A673 (cell line): Measurements from ENCODE around the gene TRIM29.

Experiments used
- EZH2 ChIP-seq: fragments of 200-600 bp; sonication (generic); IDR thresholded peaks from 2 replicates; pipeline ENCODE4 v1.6.1; 2017; ENCODE audit warnings: borderline replicate concordance, low read depth, mild to moderate bottlenecking, mixed read lengths, antibody characterized with exemption, low read length; ENCODE audit not compliant: poor library complexity, severe bottlenecking
- TF ChIP-seq, protein P1 (sequence below): fragments of 300-800, 200-600 bp; sonication (generic); conservative IDR thresholded peaks from 2 replicates; pipeline ENCODE4 v1.5.1; 2017; ENCODE audit warnings: low read depth, mild to moderate bottlenecking, antibody characterized with exemption, low read length, moderate library complexity, mixed read lengths

DNA sequence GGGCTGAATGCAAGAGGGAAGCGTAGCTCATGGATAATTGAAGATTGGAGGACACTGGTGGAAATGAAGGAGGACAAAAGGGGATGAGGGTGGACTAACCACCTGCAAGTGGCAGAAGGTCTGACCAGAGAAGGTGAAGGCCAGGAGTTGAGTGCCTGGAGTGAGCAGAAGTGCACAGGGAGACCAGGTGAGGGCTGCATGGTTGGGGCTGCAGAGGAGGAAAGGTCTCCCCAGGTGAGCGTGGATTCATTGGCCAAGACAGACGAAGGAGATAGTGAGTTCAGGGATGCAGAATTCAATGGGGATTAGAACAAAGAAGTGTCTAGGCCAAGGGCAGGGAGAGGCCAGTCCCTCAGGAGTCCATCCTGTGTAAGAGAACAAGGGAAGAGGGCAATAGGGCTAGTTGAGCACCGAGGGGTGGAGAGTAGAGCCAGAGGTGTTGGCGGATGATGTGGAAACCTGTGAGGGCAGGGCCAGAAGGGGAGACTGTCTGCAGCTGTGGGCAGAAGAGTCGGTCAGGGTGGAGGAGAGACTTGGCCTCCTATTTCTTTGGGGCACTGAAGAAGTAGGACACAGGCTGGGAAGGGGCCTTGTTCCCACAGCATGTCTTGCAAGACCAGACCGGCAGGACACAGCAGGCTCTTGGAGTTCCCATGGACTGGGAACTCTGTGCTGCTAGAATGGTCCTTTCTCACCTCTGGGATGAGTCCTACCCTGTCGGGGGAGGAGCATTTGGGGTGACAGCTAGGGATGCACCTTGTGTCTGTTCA is 6.7 kb downstream of the TRIM29 start:
- TF ChIP-seq, protein P1, sequence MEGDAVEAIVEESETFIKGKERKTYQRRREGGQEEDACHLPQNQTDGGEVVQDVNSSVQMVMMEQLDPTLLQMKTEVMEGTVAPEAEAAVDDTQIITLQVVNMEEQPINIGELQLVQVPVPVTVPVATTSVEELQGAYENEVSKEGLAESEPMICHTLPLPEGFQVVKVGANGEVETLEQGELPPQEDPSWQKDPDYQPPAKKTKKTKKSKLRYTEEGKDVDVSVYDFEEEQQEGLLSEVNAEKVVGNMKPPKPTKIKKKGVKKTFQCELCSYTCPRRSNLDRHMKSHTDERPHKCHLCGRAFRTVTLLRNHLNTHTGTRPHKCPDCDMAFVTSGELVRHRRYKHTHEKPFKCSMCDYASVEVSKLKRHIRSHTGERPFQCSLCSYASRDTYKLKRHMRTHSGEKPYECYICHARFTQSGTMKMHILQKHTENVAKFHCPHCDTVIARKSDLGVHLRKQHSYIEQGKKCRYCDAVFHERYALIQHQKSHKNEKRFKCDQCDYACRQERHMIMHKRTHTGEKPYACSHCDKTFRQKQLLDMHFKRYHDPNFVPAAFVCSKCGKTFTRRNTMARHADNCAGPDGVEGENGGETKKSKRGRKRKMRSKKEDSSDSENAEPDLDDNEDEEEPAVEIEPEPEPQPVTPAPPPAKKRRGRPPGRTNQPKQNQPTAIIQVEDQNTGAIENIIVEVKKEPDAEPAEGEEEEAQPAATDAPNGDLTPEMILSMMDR, result no peak
- TF ChIP-seq EZH2, result no peak
